ENCODE data around the gene TWIST2.

Gene TWIST2

GRCh38 chr2:238890618-238891456 is 43.0 kb downstream of the TWIST2 start:
- no peak for DNase-seq (ENCODE audit: low spot score)

DNA sequence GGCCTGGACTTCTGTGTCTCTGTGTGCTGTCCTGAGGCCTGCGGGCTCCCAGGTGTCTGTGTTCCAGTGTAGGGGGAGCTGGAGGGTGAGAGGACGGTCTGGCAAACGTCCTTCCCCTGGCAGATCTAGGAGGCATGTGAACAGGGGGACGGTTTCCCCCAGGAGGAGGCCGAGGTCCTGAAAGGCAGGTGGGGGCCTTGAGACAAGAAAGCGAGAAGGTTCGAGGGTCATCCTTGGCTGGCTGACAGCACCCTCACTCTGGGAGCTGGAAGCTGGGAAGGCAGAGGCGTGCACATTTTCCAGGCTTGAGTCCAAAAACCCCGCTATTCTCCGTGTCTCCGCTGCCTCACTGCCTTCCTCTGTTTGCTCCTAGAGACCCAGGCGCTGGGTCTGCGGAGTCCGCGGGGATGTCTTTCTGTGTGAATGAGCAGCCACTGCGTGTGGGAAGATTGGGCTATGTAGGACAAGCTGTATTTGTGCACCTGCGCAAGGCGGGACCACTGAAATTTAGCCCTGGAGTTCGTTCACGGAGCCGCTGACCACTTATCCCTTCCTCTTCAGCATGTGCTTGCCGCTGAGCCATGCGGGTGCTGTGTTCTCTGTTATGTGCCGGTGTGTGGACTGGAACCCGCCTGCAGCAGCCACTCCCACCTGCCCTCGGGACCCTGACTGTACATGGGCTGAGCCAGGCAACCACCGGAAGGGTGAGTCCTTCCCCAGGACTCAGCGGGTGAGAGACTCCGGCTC is 43.7 kb downstream of the TWIST2 start:
- no peak for DNase-seq (ENCODE audit: low spot score)

DNA sequence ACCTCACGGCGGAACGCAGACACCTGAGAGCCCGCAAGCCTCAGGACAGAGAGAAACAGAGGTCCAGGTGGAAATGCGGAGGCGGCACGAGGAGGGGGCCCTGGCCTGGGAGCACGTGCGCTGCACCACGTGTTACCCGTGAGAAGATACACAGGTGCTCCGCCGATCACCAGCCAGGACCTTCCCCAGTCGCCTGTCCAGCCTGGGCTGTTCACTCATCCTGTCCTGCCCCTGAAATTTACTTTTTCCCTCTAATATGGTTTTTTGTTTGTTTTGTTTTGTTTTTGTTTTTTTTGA is 44.3 kb downstream of the TWIST2 start:
- DNase-seq (ENCODE audit: low spot score) = no peak

DNA sequence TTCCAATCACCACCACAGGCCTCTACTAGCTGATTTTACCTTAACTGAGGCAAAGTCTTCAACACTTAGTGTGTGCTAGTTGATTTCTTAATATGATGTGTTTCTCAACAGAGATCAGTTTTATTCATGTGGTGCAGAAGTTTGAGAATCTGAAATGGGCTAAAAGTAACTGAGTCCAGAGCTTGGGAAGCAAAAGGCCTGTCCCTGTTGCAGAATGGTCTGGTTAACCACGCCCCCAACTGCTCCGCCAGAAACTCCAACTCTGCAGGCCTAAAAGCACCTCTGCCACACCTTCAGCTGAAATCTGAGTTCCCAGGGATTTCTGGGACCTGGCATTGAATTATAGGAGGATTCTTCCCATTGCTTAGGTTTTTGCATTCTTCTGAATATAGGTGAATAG is 44.9 kb downstream of the TWIST2 start:
- DNase-seq (ENCODE audit: low spot score) = no peak

DNA sequence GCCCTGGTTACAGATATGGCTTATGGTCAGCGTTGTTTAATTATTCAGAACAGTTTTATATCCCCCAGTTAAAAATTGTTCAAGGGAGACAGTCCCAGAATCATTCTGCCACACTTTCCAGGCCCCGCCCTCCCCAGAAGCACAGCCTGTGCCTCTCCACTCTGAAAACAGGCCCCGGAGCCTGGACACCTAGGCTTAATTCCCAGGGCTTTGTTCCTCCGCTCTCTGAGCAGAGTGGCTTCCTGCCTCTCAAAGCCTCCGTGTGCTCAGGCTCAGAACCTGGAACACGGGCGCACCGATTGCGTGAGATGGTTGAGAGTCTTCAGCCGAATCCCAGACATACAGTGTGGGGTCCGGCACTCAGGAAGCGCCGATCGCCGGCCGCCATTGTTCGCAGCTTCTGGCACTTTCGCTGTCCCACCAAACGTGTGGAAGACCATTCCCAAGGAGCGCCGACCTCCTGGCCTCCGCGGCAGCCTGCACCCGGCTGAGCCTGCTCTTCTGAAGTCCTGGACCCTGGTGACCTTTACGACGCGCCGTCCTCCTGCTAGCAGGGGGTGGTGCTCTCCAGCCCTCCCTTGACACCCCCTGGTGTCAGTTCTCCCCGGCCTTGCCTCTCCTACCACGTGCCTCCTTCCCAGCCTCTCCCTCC is 45.6 kb downstream of the TWIST2 start:
- DNase-seq (ENCODE audit: low spot score) = no peak

GRCh38 chr2:238894226-238894949 is 46.5 kb downstream of the TWIST2 start:
- DNase-seq (ENCODE audit: low spot score) = no peak

DNA sequence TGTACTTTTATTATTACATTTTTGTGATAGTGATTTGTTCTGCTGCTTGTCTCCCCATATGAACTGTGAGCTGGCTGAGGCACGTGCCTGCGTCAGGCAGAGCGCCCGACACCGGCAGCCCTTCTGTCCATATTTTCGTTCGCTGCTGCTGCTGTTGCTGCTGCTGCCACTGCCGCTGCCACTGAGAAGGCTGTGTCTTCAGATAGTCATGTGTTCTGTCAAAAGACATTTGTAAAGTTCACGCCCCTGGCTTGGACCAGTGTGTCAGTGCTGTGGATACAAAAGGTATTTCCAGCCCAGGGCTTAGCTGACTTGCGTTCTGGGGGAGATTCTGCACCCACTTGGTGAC is 47.0 kb downstream of the TWIST2 start:
- DNase-seq (ENCODE audit: low spot score) = no peak

- DNase-seq (ENCODE audit: low spot score) = no peak
Observed at GRCh38 chr2:238895361-238895882, 47.5 kb downstream of the TWIST2 start.

DNA sequence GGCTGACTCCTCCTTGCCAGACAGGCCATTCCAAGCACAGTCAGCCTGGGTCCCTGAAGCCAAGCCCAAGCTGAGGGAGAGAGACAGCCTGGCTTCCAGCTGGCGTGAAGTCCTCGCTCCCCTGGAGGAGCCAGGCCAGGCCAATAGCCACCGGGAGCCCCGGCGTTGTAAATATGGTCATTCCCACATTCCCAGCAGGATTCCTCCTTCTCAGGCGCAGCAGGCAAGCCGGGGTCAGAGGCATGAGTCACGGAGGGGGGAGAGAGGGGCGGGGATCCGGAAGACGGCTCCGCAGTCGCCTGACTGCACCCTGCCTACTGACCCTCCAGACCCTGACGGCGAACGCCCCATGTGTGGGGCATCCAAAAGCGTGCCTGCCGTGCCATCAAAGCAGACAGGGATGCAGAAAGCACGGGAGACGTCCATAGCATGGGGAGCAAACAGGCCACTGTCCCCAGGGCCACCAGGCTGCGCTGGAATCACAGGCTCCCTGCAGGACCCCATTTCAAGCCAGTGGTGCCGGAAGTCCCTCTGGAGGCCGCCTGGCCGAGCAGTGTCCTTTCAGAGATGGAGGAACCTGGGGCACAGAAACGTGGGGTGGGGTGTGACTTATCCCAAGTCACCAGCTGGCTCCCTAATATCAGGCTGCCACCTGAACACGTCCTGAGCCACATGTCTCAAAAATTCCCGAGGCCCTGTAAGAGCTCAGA is 48.2 kb downstream of the TWIST2 start:
- no peak for DNase-seq (ENCODE audit: low spot score)

GRCh38 chr2:238896641-238897040 is 48.8 kb downstream of the TWIST2 start:
- DNase-seq (ENCODE audit: low spot score) = no peak

DNA sequence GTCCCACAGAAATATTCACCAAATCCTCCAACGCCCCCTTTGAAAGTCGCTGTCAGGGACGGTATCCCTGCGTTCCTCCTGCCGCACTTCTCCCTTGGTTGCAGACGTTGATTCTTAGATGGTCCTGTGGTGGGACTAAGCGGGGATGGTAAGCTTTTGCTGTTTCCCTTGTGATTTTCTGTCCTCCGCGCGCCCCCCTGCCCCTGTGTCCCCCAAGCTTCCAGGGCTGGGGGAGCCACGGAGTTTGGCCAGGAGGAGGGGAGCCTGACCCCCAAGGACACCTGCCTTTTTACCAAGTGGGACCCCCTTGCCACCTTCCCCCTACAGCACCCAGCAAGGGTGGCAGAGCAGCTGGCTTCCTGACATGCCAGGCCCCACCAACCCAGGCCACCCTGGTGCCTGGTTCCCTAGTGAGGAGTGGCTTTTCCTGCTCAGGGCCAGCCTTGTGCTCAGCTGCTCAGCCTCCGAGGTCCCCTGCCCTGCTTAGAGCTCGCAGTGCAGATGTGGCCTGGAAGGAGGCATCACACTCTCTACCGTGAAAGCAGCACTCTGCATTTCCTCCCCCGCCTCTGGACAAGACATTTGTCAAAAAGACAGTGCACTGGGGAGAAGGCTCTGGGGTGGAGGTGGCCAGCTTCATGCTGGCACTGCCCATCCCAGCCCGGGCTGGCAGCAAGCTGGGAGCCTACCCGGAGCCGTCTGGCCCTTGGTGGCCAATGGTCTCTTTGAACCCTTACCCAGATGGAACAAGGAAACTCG is 49.4 kb downstream of the TWIST2 start:
- no peak for DNase-seq (ENCODE audit: low spot score)

- no peak for DNase-seq (ENCODE audit: low spot score)
Observed at GRCh38 chr2:238897911-238898311, 50.0 kb downstream of the TWIST2 start.

DNA sequence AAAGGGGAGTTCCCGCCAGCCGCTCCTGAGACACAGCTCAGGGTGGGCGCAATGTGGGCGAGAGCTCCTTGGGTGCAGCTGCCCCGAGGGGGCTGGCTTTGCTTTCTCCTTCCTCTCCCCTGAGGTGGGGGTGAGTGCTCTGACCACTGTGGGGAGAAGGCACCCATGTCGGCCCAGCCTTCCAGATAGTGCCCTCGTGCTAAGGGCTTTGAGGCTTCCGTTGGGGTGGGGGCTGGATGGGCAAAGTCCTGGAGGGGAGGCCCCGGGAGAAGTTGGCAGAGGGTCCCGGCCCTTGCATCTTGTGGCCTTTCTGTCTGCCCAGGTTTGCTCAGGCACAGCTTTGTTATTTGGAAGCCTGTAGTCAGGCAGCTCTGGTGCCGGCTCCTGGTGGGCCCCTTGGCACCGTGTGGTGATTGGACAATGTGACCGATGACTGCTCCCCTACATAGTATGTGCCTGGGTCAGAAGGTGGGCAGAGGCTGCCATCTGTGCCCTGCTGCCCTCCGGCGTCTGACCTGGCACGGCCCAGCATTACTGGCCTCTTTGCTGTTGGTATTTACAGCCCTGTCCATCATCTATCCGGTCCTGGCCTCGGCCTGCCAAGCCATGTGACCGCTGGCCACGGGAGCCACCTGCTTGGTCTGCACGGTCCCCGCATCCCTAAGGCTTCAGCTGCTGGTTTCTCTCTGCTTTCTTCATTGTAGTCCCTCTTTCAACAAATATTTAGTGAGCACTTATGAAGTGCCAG is 50.8 kb downstream of the TWIST2 start:
- no peak for DNase-seq (ENCODE audit: low spot score)

GRCh38 chr2:238899386-238899785 is 51.5 kb downstream of the TWIST2 start:
- no peak for DNase-seq (ENCODE audit: low spot score)

DNA sequence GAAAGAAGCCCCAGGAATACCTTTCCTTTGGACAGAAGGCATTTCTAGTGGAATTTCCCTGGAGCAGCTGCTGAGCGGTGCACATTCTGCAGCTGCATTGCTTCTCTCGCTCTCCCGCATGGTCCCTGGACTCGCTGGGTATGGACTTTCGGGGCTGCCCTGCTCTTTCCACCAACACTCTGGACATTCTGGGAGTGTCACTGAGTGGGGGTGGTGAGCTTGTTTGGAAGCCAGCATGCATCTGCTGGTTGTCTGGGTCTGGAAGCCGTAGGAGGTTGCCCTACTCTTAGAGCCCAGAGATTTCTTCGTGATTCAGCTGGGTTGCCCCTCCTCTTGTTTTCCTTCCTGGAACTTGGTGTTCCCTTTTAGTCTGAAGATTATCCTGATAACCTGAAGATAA is 52.6 kb downstream of the TWIST2 start:
- no peak for DNase-seq (ENCODE audit: low spot score)

DNA sequence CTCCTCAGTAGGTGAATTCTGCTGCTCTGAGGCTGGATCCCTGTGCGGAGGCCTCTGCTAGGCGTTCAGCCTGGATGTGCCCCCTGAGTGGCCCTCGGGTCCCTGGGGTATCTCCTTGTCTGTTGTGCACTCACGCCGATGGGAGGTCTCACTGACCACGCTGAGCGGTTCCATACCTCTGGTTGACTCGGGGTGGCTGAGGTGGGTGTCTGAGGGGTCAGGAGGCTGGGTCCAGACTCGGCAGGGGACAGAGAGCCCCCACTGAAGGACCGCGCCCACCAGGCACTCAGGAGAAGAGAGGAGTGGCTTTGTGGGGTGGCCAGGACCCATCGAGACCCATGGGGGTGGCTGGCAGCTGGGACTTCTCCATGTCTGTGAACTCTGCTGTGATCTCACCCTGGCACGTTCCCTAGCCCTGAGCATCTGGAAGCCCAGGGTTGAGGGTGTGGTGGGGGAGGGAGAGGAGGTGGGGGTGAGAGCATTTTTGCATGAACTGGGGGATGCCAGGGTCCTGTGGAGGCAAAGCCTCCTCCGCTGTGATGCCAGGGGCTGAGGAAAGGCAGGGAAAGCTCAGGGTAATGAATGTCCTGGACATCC is 53.7 kb downstream of the TWIST2 start:
- no peak for DNase-seq (ENCODE audit: low spot score)

DNA sequence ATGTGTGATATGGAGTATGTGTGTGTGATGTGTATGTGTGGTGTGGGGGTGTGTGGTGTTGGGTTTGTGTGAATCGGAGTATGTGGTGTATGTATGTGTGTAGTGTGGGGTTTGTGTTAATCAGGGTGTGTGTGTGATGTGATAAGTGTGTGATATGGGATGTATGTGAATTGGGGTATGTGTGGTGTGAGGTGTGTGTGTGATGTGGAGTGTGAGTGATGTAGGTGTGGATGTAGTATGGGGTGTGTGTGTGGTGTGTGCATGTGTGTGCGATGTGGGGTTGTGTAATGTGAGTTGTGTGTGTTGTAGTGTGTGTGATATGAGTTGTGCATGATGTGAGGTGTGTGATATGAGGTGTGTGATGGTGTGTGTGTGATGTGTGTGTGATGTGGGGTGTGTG is 54.4 kb downstream of the TWIST2 start:
- DNase-seq (ENCODE audit: low spot score) = no peak

DNA sequence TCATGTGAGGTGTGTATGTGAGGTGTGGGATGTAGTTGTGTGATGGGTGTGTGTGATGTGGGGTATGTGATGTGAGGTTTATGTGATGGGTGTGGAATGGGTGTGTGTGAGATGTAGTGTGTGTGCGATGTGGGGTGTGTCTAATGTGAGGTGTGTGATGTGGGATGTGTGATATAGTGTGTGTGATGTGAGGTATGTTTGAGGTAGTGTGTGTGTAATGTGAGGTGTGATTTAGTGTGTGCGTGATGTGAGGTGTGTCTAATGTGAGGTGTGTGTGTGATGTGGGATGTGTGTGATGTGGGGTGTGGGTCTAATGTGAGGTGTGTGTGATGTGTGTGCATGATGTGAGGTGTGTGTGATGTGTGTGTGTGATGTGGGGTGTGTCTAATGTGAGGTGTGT is 55.3 kb downstream of the TWIST2 start:
- no peak for DNase-seq (ENCODE audit: low spot score)

- no peak for DNase-seq (ENCODE audit: low spot score)
Observed at GRCh38 chr2:238904177-238904576, 56.3 kb downstream of the TWIST2 start.

GRCh38 chr2:238904716-238905115 is 56.8 kb downstream of the TWIST2 start:
- no peak for DNase-seq (ENCODE audit: low spot score)

Data from LoVo (cell line).